ENCODE measurements around the gene TFB1M.
"Not testable (repeated sequence)": the region's sequence is repeated elsewhere in the genome, so short reads cannot be mapped to it uniquely, and the experiment has no call there.

TFB1M gene

GRCh38 chr6:155330133-155330734 lies 15.9 kb upstream of the TFB1M start:
- DNase-seq (ENCODE audit: insufficient read length, low spot score) (no peak), FAIRE-seq (peak; percentile 48)

GRCh38 chr6:155329460-155330132 lies 15.3 kb upstream of the TFB1M start:
- DNase-seq (ENCODE audit: insufficient read length, low spot score) (no peak), FAIRE-seq (peak; percentile 31)

GRCh38 chr6:155328539-155329459 lies 14.5 kb upstream of the TFB1M start:
- DNase-seq (ENCODE audit: insufficient read length, low spot score) (no peak), FAIRE-seq (peak; percentile 53)

- FAIRE-seq, result no peak
- DNase-seq (ENCODE audit: insufficient read length, low spot score), result no peak
Measured at GRCh38 chr6:155328074-155328538, 13.8 kb upstream of the TFB1M start.

- FAIRE-seq (peak; percentile 97), DNase-seq (ENCODE audit: insufficient read length, low spot score) (no peak)
Measured at GRCh38 chr6:155327326-155328073, 13.2 kb upstream of the TFB1M start.

GRCh38 chr6:155325700-155326516 lies 11.6 kb upstream of the TFB1M start:
- DNase-seq (ENCODE audit: insufficient read length, low spot score) (no peak), FAIRE-seq (peak; percentile 87)

GRCh38 chr6:155324993-155325392 lies 10.7 kb upstream of the TFB1M start:
- DNase-seq (ENCODE audit: insufficient read length, low spot score) (no peak), FAIRE-seq (no peak)

- DNase-seq (ENCODE audit: insufficient read length, low spot score) (no peak), FAIRE-seq (no peak)
Measured at GRCh38 chr6:155324172-155324571, 9.9 kb upstream of the TFB1M start.

- FAIRE-seq (peak; percentile 84), DNase-seq (ENCODE audit: insufficient read length, low spot score) (no peak)
Measured at GRCh38 chr6:155319902-155320301, 5.6 kb upstream of the TFB1M start.

GRCh38 chr6:155317186-155317585 lies 2.9 kb upstream of the TFB1M start:
- DNase-seq (ENCODE audit: insufficient read length, low spot score) (no peak), FAIRE-seq (no peak)

- FAIRE-seq (peak; percentile 88), DNase-seq (ENCODE audit: insufficient read length, low spot score) (no peak)
Measured at GRCh38 chr6:155316419-155316818, 2.1 kb upstream of the TFB1M start.

- no peak for FAIRE-seq
Measured at GRCh38 chr6:155315516-155315871, 1.2 kb upstream of the TFB1M start.

GRCh38 chr6:155314773-155315515 lies 660 bp upstream of the TFB1M start:
- FAIRE-seq, result no peak
- no peak for DNase-seq (ENCODE audit: insufficient read length, low spot score)

More at GRCh38 chr6:155315516-155315871, 1.2 kb upstream of the TFB1M start:
- no peak for DNase-seq (ENCODE audit: insufficient read length, low spot score)

GRCh38 chr6:155313602-155314091 lies 637 bp downstream of the TFB1M start:
- peak; percentile 90 for FAIRE-seq
- DNase-seq (ENCODE audit: insufficient read length, low spot score), result no peak

- FAIRE-seq; DNase-seq (ENCODE audit: insufficient read length, low spot score): not testable (repeated sequence)
Measured at GRCh38 chr6:155312950-155313349, 1.3 kb downstream of the TFB1M start.

- peak; percentile 21 for FAIRE-seq
- DNase-seq (ENCODE audit: insufficient read length, low spot score), result no peak
Measured at GRCh38 chr6:155311583-155311982, 2.7 kb downstream of the TFB1M start.

GRCh38 chr6:155311086-155311485 lies 3.2 kb downstream of the TFB1M start:
- peak; percentile 70 for FAIRE-seq
- DNase-seq (ENCODE audit: insufficient read length, low spot score), result no peak

- FAIRE-seq, result no peak
- no peak for DNase-seq (ENCODE audit: insufficient read length, low spot score)
Measured at GRCh38 chr6:155310596-155310995, 3.7 kb downstream of the TFB1M start.

- FAIRE-seq, result no peak
Measured at GRCh38 chr6:155309150-155309549, 5.1 kb downstream of the TFB1M start.

More at GRCh38 chr6:155309150-155309549, 5.1 kb downstream of the TFB1M start:
- DNase-seq (ENCODE audit: insufficient read length, low spot score), result no peak
